GM12873 (cell line): ENCODE measurements around the gene FCRLB.

Experiments
- TF ChIP-seq, protein P1 (sequence below): IDR thresholded peaks from 2 replicates; pipeline ENCODE4 v1.5.1; 2012; ENCODE audit warnings: low read depth, mild to moderate bottlenecking, moderate library complexity, low read length, control low read depth; ENCODE audit not compliant: insufficient read depth; ENCODE audit errors: missing control alignments

FCRLB gene

DNA sequence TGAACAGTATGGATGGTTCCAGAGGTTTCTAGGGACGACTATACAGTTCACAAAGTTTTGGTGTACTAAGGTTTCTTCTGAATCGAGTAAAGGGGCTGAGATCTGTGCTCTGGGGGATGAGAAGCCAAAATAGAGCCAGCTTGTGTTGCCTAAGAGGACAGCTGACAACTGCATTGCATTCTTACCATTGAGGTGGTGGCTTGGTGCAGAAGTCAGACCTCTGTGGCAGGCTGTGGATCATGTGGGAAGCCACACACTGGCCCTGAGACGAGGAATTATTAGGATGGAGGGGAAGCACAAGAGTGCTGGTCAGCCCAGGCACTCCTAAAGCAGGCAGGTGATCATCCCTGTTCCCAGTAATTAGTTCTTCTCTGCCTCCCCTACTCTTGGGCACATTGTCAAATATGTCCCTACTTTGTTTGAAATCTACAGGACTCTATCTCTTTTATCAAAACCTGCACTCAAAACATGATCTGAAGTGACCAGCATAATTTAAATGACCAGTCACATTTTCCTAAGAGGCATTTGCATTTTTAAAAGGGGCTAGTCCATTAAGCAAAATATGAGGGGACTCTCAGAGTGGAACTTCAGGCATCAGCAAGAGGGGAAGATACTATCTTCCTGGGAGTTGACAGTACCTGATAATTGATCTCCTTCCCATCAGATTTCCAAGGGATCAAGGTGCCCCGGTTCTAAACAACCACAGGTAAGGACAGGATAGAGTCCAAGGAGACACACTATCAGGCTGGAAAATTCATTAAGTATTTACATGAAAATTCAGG, at the start of gene FCRLB:
FCRLB (plus strand) TSS at position 589 of the 782 bp plus-strand sequence. CDS start 1,129 bp downstream, outside the sequence.
- TF ChIP-seq, protein P1, sequence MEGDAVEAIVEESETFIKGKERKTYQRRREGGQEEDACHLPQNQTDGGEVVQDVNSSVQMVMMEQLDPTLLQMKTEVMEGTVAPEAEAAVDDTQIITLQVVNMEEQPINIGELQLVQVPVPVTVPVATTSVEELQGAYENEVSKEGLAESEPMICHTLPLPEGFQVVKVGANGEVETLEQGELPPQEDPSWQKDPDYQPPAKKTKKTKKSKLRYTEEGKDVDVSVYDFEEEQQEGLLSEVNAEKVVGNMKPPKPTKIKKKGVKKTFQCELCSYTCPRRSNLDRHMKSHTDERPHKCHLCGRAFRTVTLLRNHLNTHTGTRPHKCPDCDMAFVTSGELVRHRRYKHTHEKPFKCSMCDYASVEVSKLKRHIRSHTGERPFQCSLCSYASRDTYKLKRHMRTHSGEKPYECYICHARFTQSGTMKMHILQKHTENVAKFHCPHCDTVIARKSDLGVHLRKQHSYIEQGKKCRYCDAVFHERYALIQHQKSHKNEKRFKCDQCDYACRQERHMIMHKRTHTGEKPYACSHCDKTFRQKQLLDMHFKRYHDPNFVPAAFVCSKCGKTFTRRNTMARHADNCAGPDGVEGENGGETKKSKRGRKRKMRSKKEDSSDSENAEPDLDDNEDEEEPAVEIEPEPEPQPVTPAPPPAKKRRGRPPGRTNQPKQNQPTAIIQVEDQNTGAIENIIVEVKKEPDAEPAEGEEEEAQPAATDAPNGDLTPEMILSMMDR, result no peak

DNA sequence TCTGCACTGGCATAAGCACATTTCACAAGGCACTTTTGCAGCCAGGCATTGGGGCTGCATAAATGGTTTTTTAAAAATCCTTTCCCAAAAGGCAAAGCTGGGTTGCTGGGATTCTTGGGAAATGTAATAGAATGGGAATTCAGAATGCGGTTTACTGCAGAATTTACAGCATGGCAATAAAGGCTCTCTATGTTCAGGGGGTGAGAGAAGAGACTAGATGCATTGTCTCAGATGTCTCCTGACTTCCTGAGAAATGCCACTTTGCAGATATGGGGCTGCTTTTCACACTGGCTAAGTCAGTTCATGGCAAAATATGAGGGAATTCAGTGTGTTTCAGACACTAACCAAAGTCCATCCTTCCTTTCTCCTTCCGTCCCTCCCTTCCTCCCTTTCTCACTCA, 44.9 kb upstream of the FCRLB start:
- TF ChIP-seq, protein P1, result no peak

GRCh38 chr1:161676958-161677689, 44.2 kb upstream of the FCRLB start:
- TF ChIP-seq, protein P1, result no peak

- TF ChIP-seq, protein P1, result no peak
These were observed 42.8 kb upstream of the FCRLB start for GRCh38 chr1:161678500-161678899.

DNA sequence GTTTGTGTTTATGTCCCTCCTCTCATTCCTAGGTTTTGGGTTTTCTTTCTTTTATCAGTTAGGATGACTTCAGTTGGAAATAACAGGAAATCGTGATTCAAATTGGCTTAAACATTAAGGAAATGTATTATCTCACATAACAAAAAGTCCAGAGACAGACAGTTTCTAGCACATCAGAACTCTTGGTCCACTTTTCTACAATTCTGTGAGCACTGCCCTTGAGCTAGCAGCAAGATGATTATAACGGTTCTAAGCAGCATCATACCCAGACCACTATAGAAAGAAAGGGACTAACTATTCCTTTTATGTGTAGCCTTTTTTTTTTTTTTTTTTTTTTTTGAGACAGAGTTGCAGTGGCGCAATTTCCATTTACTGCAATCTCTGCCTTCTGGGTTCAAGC, 39.5 kb upstream of the FCRLB start:
- TF ChIP-seq, protein P1, result no peak

DNA sequence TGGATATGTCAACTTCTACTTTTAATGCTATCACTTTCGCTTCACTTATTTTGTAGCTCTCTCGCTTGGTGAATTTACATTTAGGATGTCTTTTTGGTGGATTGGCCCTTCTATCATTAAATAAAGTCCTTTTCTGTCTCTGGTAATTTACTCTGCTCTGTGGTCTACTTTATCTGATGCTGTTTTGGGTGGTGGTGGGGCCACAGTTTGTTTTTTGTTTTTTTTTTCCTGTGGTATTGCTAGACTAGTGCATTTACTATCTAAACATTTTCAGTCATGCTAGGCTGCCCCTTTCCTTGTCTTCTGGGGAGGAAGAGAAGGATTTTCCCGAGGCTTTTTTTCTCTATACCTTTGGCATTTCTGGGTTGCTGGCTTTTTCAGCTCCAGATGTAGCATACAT, 32.4 kb upstream of the FCRLB start:
- TF ChIP-seq, protein P1, result no peak

- TF ChIP-seq, protein P1, result no peak
These were observed 29.5 kb upstream of the FCRLB start for GRCh38 chr1:161691846-161692245.
